Fibroblast of pulmonary artery (primary cell): ENCODE measurements around the gene PHACTR3.

Experiments
- DNase-seq: peaks from one replicate; pipeline ENCODE4 v3.0.0-alpha.2; 2010; ENCODE audit warnings: low read depth
- H3K4me3 ChIP-seq: replicated peaks from 2 replicates; pipeline ENCODE4 v1.5.1; 2011; ENCODE audit warnings: low read depth, mild to moderate bottlenecking, control low read depth, low read length, moderate library complexity
- TF ChIP-seq, protein P1 (sequence below): IDR thresholded peaks from 2 replicates; pipeline ENCODE4 v1.5.1; 2011; ENCODE audit warnings: mild to moderate bottlenecking, control low read depth, low read length, inconsistent platforms; ENCODE audit errors: missing control alignments

The PHACTR3 gene

DNA sequence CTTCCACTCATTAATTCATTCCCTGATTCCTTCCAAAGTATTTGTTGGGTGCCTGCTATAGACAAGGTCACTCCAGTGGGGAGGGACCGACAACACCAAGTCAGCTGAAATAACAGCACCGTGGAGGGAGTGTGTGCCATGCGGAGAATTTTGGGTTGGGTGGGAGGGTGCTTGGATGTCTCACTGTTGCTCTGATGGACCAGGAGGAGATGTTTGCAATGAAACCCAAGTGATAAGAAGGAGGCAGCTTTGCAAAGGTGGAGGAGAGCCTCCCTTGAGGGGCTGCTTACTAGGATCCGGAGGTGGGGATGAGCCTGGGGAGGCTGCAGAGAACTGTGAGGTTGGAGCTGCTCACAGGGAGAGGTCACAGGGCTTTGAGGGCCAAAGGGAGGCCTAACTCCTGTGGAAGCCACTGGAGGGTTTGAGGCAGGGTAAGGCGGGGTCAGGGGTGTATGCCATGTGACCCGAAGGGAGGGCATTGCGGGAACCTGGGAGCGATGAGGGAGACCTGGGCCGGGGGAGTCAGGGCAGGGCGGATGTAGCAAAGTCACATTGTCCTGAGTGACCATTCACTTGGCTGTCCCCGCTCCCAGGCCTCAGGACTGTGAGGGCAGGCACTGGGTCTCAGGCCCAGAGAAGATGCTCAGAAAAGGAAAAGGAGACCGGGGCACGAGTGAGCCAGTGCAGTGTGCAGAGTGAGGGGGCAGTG, 124.5 kb downstream of the PHACTR3 start:
- TF ChIP-seq, protein P1, sequence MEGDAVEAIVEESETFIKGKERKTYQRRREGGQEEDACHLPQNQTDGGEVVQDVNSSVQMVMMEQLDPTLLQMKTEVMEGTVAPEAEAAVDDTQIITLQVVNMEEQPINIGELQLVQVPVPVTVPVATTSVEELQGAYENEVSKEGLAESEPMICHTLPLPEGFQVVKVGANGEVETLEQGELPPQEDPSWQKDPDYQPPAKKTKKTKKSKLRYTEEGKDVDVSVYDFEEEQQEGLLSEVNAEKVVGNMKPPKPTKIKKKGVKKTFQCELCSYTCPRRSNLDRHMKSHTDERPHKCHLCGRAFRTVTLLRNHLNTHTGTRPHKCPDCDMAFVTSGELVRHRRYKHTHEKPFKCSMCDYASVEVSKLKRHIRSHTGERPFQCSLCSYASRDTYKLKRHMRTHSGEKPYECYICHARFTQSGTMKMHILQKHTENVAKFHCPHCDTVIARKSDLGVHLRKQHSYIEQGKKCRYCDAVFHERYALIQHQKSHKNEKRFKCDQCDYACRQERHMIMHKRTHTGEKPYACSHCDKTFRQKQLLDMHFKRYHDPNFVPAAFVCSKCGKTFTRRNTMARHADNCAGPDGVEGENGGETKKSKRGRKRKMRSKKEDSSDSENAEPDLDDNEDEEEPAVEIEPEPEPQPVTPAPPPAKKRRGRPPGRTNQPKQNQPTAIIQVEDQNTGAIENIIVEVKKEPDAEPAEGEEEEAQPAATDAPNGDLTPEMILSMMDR: no peak
- H3K4me3 ChIP-seq: no peak overlapping the region
- DNase-seq: no peak

DNA sequence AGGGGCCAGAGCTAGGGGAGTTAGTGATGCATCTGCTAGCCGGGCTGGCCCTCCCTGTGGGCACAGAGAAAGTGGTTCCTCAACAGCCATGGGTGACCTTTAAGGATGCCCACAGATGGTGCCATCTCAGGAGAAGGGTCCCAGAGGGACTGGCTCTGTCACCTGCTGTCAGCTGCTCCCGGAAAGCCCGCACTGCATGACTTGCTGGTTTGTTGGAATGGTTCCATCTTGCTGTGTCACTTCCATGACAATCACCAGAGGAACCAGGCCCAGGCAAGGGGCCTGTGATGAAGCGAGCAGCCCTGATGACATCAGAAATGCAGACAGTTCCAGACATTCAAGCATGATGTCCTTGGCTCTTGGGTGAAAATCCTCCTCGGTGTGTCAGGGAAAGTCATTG, 125.2 kb downstream of the PHACTR3 start:
- DNase-seq: no peak
- no peak overlapping the region for H3K4me3 ChIP-seq
- TF ChIP-seq, protein P1: no peak

DNA sequence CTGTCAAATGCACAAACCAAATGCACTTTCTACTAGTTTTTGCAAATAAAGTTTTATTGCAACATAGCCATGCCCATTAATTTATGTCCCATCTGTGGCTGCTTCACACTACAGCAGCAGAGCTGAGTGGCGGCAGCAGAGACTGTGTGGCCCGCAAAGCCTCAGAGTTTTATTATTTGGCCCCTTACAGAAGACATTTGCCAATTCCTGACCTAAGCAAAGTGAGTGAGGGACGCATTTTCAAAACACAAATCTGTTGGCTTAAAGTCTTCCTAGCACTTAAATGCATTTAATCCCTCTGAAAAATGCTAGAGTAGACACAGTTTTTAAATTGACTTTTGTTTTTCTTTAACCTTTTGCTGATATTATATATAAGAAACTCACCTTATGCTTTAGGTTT, 126.4 kb downstream of the PHACTR3 start:
- no peak overlapping the region for H3K4me3 ChIP-seq
- DNase-seq: no peak
- TF ChIP-seq, protein P1: no peak

DNA sequence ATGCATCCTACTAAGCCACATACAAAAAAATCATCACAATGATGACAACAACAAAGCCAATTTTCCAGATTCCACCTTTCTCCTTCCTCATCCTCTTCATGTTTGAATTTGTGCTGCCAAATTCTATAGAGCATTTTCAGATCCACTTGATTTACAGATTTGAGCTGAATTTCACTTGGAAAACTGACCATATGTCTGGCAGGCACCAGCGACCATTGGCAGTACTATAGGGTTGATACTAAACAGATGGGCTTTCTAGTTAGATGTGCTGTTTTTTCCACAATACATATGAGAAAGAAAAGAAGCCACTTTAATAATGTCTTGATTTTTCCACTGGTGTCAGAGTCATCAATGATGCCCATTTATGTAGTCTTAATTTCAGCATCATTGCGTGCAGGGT, 127.0 kb downstream of the PHACTR3 start:
- no peak for DNase-seq
- H3K4me3 ChIP-seq: no peak overlapping the region
- TF ChIP-seq, protein P1: no peak

DNA sequence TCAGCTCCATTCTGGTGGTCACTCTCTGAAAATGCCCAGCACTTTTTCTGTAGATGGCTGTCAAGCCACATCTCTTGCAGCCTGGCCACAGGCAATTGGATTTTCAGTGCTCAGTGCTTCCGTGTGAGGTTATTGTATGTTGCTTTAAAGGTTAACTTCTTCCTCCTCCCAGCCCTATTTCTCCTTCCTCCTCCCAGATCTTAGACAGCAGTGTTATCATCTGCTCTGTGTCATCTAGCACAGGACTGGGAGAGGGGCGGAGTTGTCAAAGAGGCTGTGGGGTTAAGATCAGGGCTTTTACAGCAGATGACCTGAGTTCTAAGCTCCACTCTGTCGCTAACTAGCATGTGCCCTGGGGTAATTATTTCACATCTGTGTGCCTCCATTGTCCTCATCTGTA, 129.0 kb downstream of the PHACTR3 start:
- TF ChIP-seq, protein P1: no peak
- no peak for DNase-seq
- no peak overlapping the region for H3K4me3 ChIP-seq

DNA sequence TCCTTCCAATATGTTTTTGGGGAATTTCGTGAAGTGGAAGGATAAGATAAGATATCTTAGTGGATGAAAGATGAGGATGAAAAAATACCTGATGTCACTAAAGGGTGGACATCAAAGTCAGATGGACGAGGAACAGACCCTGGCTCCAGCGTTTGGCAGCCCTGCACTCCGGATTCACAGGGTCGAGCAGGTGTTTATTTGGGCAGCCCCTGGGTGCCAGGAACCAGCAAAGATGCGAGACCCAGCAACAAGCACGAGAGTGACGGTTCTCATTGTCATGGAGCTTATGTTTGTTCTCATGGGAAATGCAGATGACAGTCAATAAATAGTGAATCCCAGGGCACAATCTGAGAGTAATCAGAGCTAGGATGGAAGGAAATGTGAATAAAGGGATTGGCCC, 131.1 kb downstream of the PHACTR3 start:
- TF ChIP-seq, protein P1: no peak
- H3K4me3 ChIP-seq: no peak overlapping the region
- no peak for DNase-seq

DNA sequence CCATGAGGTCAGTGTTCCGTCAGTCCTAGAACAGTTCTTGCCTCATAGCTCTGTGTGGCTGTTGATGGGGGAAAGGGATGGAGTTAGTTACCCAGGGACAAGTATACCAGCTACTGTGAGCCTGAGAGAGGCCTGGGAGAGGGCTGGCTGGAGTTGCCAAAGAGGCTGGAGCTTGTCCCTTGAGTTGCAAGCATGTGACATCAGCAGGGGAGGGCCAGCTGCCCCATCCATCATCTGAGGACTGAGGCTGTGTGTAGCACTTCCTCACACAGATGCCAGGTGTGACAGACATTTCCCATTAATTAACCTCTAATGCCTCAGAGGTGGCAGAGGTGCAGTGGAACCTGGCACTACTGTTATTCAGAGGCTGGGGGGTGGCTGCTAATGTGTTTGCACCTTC, 131.6 kb downstream of the PHACTR3 start:
- no peak for DNase-seq
- no peak overlapping the region for H3K4me3 ChIP-seq
- TF ChIP-seq, protein P1: no peak
